Measurements from ENCODE around the gene STRIP2.
"Not testable (repeated sequence)": the region's sequence is repeated elsewhere in the genome, so short reads cannot be mapped to it uniquely, and the experiment has no call there.

DNA sequence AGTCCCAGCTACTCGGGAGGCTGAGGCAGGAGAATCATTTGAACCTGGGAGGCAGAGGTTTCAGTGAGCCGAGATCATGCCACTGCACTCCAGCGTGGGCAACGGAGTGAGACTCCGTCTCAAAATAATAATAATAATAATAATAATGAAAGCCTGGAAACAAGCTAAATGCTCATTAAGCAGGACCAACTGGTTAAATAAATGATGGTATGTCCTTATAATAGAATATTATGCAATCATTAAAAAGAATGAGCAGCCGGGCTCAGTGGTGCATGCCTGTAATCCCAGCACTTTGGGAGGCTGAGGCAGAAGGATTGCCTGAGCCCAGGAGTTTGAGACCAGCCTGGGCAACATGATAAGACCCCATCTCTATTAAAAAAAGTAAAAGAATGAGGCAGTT, 47.1 kb downstream of the STRIP2 start:
- not testable (repeated sequence) for TF ChIP-seq POLR2AphosphoS5 (IDR thresholded peaks at IDR 0.05)
- TF ChIP-seq, protein P1, sequence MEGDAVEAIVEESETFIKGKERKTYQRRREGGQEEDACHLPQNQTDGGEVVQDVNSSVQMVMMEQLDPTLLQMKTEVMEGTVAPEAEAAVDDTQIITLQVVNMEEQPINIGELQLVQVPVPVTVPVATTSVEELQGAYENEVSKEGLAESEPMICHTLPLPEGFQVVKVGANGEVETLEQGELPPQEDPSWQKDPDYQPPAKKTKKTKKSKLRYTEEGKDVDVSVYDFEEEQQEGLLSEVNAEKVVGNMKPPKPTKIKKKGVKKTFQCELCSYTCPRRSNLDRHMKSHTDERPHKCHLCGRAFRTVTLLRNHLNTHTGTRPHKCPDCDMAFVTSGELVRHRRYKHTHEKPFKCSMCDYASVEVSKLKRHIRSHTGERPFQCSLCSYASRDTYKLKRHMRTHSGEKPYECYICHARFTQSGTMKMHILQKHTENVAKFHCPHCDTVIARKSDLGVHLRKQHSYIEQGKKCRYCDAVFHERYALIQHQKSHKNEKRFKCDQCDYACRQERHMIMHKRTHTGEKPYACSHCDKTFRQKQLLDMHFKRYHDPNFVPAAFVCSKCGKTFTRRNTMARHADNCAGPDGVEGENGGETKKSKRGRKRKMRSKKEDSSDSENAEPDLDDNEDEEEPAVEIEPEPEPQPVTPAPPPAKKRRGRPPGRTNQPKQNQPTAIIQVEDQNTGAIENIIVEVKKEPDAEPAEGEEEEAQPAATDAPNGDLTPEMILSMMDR (IDR thresholded peaks at IDR 0.05) = not testable (repeated sequence)
